G401.6 (cell line): ENCODE measurements around the gene ZNF3.

Experiments
- FAIRE-seq: peaks from 2 replicates; lab custom pipeline; 2012; peaks lifted over from hg19 to GRCh38; lab: Jason Lieb, UNC

The ZNF3 gene

DNA sequence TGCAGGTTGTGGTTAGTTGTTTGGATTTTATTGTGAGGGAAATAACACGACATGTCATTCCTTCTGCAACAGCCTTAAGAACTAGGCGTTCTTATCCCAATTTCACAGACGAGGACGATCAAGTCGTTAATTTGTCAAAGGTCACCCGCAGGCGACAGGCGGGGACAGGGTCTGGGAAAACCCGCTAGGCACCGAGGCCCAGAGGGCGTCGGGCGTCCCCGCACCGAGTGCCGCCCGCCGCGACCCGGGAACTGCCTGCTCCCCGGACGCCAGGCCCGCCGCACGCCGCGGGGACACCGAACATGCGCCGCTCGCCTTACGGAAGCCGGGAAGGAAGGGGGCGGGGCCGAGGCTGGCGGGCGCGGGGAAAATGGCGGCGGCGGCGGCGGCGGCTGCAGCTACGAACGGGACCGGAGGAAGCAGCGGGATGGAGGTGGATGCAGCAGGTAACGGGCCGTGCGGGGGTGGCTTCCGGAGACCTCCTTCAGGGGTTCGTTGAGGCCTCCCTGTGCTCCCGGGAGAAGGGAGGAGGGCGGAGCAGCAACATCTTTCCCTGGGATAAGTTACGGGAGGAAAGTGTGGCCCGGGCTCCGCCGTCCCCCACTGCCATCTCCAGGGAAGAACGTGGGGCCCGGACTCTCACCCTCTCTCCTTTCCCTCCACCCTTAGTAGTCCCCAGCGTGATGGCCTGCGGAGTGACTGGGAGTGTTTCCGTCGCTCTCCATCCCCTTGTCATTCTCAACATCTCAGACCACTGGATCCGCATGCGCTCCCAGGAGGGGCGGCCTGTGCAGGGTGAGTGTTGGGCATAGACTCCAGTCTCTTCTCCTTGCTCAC lies 7.3 kb upstream of the ZNF3 start, which contains the start of gene COPS6:
COPS6 (plus strand) TSS at position 349 of the 837 bp plus-strand sequence; CDS start at position 371, 22 bp downstream.
- FAIRE-seq = no peak

DNA sequence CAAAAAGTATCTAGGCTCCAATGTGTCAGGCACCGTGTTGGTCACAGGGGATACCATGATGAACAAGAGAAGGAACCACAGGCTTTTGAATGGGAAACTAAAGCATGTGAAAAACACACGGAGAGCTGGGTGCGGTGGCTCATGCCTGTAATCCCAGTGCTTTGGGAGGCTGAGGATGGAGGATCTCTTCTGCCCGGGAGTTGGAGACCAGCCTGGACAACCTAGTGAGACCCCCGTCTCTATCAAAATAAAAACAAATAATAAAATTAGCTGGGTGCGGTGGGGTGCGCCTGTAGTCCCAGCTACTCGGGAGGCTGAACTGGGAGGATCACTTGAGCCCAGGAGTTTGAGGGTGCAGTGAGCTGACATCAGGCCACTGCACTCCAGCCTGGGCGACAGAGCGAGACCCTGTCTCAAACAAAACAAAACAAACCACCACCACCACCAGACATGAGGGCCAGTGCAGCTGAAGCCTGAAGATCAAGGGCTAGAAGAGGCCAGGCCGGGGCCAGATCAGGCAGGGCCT lies 6.6 kb upstream of the ZNF3 start:
- FAIRE-seq = no peak

GRCh38 chr7:100087055-100087750 lies 5.7 kb upstream of the ZNF3 start:
- FAIRE-seq = peak; percentile 98

DNA sequence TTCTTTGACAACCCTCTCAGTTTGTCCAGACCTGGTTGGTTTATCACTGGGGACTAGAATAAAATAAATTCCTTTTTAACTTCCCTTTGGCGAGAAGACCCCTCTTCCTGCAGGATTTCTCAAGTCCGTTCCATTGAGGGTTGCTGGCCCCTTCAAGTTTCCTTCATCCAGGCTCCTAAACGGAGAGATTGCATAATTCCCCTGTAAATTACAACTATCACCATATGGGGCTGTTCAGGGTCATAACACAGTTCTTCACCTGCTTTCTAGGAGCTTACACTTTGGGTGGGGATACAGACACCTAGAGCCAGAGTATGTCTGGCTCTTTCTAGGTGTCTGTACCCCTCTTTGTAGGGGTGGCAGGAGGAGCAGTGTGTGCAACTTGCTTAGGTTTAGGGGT lies 4.0 kb upstream of the ZNF3 start:
- no peak for FAIRE-seq

GRCh38 chr7:100082978-100083377 lies 1.5 kb upstream of the ZNF3 start:
- FAIRE-seq = no peak

DNA sequence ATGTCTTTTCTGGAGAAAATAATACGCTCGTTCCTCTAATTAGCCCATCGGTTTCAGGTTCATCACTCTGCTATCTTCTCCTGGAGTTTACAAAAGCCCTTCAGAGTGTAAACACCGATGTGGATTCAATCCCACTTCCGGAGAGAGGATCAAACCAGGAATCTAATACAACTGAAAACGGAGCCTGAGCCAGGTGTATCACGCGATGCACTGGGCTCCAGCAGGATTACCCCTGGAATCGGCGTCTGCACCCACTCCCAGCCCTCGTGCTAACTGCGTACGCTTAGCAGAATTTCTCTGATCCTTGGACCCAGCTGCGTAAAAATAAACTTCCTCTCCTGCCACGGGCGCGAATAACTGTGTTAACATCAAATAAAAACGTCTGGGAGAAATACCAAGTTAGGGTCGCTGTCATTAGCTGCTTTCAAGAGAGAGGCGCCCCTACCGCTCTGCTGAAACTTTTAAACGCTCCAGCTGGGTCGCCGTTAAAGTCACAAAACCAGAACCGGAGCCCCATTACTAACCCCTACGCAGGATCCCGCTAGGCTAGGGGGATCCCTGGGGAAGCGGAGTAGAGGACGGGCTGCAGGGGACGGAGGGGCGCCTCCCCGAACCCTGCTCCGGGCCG lies 502 bp downstream of the ZNF3 start:
- no peak for FAIRE-seq

GRCh38 chr7:100079024-100079560 lies 2.4 kb downstream of the ZNF3 start:
- no peak for FAIRE-seq

- no peak for FAIRE-seq
Measured at GRCh38 chr7:100077205-100077604, 4.3 kb downstream of the ZNF3 start.

DNA sequence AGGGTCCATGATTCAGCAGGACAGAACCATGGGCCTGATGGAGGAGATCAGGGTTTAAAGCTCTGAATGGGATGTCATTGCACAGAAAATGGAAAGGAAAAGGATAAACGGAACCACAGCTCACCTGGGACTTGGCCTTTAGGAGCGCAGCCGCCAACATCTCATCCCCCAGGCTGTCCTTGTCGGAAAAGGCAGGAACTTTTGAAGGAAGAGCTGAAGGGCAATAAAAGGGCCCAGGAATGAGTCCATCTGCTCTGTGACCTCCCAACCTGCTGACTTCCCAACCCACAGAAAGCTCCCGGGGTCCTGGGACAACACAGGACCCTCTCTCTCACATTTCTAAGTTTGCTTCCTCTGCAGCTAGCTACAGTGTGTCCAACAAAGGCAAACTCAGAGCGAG lies 6.1 kb downstream of the ZNF3 start:
- FAIRE-seq = no peak

DNA sequence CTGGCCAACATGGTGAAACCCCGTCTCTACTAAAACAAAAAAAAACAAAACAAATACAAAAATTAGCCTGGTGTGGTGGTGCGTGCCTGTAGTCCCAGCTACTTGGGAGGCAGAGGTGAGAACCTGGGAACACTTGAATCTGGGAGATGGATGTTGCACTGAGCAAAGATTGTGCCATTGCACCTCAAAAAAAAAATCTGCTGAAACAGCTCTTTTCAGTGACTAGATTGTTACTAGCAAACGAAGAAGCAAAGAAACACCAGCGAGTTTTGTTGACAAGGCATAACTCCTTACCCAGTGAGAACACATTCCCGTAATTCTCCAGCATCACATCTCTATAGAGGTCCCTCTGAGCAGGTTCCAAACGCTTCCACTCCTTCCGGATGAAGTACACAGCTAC lies 6.7 kb downstream of the ZNF3 start:
- no peak for FAIRE-seq

DNA sequence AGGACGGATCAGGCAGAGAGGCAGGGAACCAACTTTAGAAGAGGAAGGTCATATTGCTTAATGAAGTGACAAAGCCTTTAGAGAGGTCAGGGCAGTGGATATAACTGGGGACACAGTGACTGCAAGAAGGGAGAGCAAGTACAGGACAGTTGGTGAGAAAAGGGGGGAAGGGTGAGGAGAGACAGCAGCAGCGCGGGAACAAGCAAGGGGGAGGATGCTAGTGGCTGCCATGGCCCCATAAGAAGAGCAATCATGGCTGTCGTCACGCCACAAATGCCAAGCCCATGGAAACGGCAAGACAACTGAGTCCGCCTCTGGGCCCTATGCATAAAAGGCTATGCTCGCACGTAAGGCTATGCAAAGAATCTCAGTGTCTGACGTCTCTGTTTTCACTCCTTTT lies 9.1 kb downstream of the ZNF3 start:
- FAIRE-seq = no peak

- no peak for FAIRE-seq
Measured at GRCh38 chr7:100071018-100071723, 10.4 kb downstream of the ZNF3 start.

DNA sequence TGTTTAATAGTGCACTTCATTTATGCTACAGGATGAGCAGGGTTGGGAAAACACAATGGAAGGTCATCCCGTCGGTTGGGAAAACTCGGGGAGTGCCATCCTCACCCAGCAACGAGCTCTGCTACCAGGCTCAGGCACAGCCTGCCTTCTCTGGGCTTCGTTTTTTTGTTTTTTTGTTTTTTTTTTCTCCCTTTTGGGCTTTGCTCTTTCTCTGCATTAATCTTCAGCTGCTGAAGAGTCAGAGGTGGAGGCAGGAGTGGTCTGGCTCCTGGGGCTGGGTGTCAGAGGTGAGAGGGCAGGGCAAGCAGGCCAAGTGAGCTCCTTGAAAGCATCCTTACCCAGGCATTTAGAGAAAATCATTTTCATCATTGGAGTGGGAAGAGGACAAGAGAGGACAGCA lies 11.5 kb downstream of the ZNF3 start:
- no peak for FAIRE-seq

GRCh38 chr7:100066953-100067352 lies 14.6 kb downstream of the ZNF3 start:
- FAIRE-seq = no peak

- no peak for FAIRE-seq
Measured at GRCh38 chr7:100065452-100066186, 15.9 kb downstream of the ZNF3 start.

GRCh38 chr7:100064162-100064561 lies 17.4 kb downstream of the ZNF3 start:
- FAIRE-seq = no peak

- FAIRE-seq = no peak
Measured at GRCh38 chr7:100063376-100063775, 18.1 kb downstream of the ZNF3 start.

GRCh38 chr7:100061518-100062193 lies 19.9 kb downstream of the ZNF3 start:
- no peak for FAIRE-seq

DNA sequence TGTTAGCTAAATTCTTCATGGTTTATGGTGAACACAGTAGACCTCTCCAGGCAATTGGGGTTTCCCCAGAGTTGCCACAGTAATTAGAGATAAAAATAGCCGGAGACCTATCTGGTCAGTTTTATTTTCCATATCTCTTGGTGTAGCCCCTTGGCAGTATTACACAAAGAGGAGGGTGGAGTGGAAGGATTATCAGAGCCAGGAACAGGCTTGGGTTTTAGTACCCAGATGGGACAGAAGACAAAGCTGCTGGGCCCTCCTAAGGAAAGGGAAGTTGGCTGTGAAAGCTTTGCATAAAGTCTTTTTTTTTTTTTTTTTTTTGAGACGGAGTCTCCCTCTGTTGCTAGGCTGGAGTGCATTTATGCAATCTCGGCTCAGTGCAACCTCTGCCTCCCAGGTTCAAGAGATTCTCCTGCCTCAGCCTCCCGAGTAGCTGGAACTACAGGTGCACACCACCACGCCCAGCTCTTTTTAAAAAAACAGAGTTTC lies 22.2 kb downstream of the ZNF3 start:
- FAIRE-seq = no peak

- no peak for FAIRE-seq
Measured at GRCh38 chr7:100057006-100057405, 24.5 kb downstream of the ZNF3 start.

DNA sequence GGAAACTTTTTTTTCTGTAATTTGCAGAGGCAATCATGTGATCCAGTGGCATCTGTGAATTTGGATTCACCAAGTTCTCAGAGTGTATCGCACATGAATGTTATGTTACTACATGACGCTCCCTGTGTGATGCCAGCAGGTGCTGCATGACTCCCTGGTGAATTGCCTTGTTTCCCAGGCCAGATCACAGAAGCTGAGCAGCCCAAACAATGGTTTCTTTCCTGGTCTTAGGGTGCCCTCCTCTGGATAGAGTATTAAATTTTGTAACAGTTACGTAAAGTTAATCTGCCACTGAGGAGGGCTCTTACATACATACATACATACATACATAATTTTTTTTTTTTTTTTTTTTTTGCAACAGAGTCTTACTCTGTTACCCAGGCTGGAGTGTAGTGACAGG lies 28.3 kb downstream of the ZNF3 start:
- FAIRE-seq = no peak
